ENCODE measurements around the gene WDSUB1. TPM values are rescaled to one million over a fixed set of nuclear protein-coding genes. Genes with fewer than 3 reads are reported as not detected.

WDSUB1 gene
- total and polyA plus RNA-seq, 4 donors = 2.0 to 6.1 (median 4.4) TPM

DNA sequence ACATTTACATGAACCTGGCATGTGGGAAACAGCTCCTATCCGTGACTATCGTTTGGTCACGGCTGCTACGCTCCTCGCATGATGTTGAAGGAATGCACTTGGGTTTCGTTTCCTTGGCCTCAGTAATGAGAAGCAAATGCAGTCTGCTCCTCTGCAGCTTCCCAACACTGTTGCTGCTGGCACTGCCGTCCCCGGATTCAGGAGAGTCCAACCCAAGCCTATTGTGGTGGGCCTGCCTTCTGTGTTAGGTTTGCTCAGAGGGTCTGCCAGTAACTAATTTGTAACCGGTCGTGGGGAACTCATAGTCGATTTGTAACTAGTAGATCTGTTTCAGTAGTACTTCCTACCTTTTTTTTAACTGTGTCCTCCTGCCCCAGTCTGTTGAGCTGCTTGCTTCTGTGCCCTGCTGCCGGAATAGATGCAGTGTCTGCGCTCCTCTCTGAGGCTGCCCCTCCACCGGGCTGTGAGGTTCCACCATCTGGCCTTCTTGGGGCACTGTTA, 58.4 kb downstream of the WDSUB1 start:
- Histone ChIP-seq H3K9ac (ENCODE audit: low read depth in 1 of 2, low read length in 2 of 2) (no peak overlapping the region), H3K27ac (ENCODE audit: low read depth in 1 of 2, low read length in 2 of 2) (no peak overlapping the region), H3K27me3 (ENCODE audit: control insufficient read depth in 4 of 4, insufficient read depth in 4 of 4, low read length in 3 of 4) (no peaks in the 10 kb centered on the region), H3K36me3 (ENCODE audit: control insufficient read depth in 4 of 4, insufficient read depth in 3 of 4, low read depth in 1 of 4, low read length in 3 of 4) (peaks cover 15 to 25% (median 23%) of the 10 kb centered on the region in 4 donors), H3K4me1 (ENCODE audit: control insufficient read depth in 4 of 4, insufficient read depth in 4 of 4, low read length in 3 of 4) (no peaks in the 10 kb centered on the region), H3K4me3 (ENCODE audit: low read depth in 1 of 3, low read length in 3 of 3) (no peak overlapping the region), H3K9me3 (ENCODE audit: control insufficient read depth in 4 of 4, low read length in 3 of 4) (no peaks in the 10 kb centered on the region)
- DNase-seq (ENCODE audit: low spot score) = no peak
- 94% methylated on average over 14 of the region's 14 CpGs for WGBS
- TF ChIP-seq RAD21 (IDR thresholded peaks at IDR 0.05) = no peak
- TF ChIP-seq GABPA (IDR thresholded peaks at IDR 0.05 in 1 of 2, conservative IDR thresholded peaks at IDR 0.05 in 1 of 2) = no peak
- TF ChIP-seq, protein P1, sequence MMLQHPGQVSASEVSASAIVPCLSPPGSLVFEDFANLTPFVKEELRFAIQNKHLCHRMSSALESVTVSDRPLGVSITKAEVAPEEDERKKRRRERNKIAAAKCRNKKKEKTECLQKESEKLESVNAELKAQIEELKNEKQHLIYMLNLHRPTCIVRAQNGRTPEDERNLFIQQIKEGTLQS (IDR thresholded peaks at IDR 0.05) = no peak
- no peak for TF ChIP-seq TAF1 (conservative IDR thresholded peaks at IDR 0.05)
- no peak for TF ChIP-seq FOXA2 (IDR thresholded peaks at IDR 0.05)
- TF ChIP-seq HNF4G (IDR thresholded peaks at IDR 0.05) = no peak
- TF ChIP-seq, protein P2, sequence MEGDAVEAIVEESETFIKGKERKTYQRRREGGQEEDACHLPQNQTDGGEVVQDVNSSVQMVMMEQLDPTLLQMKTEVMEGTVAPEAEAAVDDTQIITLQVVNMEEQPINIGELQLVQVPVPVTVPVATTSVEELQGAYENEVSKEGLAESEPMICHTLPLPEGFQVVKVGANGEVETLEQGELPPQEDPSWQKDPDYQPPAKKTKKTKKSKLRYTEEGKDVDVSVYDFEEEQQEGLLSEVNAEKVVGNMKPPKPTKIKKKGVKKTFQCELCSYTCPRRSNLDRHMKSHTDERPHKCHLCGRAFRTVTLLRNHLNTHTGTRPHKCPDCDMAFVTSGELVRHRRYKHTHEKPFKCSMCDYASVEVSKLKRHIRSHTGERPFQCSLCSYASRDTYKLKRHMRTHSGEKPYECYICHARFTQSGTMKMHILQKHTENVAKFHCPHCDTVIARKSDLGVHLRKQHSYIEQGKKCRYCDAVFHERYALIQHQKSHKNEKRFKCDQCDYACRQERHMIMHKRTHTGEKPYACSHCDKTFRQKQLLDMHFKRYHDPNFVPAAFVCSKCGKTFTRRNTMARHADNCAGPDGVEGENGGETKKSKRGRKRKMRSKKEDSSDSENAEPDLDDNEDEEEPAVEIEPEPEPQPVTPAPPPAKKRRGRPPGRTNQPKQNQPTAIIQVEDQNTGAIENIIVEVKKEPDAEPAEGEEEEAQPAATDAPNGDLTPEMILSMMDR (IDR thresholded peaks at IDR 0.05; ENCODE audit: low read depth, low read length, missing input control) = no peak
- TF ChIP-seq EGR1 (IDR thresholded peaks at IDR 0.05; ENCODE audit: low read depth in 2 of 2) = no peak
- TF ChIP-seq RXRA (IDR thresholded peaks at IDR 0.05) = no peak
- TF ChIP-seq, protein P3, sequence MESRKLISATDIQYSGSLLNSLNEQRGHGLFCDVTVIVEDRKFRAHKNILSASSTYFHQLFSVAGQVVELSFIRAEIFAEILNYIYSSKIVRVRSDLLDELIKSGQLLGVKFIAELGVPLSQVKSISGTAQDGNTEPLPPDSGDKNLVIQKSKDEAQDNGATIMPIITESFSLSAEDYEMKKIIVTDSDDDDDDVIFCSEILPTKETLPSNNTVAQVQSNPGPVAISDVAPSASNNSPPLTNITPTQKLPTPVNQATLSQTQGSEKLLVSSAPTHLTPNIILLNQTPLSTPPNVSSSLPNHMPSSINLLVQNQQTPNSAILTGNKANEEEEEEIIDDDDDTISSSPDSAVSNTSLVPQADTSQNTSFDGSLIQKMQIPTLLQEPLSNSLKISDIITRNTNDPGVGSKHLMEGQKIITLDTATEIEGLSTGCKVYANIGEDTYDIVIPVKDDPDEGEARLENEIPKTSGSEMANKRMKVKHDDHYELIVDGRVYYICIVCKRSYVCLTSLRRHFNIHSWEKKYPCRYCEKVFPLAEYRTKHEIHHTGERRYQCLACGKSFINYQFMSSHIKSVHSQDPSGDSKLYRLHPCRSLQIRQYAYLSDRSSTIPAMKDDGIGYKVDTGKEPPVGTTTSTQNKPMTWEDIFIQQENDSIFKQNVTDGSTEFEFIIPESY (IDR thresholded peaks at IDR 0.05) = no peak
- no peak for TF ChIP-seq HNF4A (conservative IDR thresholded peaks at IDR 0.05)
- no peak for TF ChIP-seq NR2F2 (IDR thresholded peaks at IDR 0.05)
- no peak for TF ChIP-seq FOXA1 (IDR thresholded peaks at IDR 0.05)

DNA sequence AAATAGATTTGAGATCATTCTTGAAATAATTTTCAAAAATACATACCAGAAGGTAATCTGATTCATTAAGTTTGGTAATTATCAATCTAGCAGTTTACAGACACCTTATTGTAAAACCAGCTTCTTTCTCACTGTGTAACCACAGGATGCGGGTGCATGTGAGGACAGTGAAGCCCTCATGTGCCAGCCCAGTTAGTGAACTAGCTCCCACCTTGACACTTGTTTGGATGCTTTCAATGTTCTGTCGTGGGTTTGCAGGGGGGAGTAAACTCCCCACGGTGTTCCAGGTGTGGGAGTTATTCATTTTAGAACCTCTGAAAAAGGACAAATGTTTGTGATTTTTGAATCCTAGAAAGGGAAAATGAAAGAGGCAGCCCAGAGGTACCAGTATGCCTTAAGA, 59.0 kb downstream of the WDSUB1 start:
- Histone ChIP-seq H3K4me1 (ENCODE audit: control insufficient read depth in 4 of 4, insufficient read depth in 4 of 4, low read length in 3 of 4) (no peaks in the 10 kb centered on the region), H3K27me3 (ENCODE audit: control insufficient read depth in 4 of 4, insufficient read depth in 4 of 4, low read length in 3 of 4) (no peaks in the 10 kb centered on the region), H3K36me3 (ENCODE audit: control insufficient read depth in 4 of 4, insufficient read depth in 3 of 4, low read depth in 1 of 4, low read length in 3 of 4) (peaks cover 15 to 26% (median 23%) of the 10 kb centered on the region in 4 donors), H3K27ac (ENCODE audit: low read depth in 1 of 2, low read length in 2 of 2) (no peak overlapping the region), H3K9me3 (ENCODE audit: control insufficient read depth in 4 of 4, low read length in 3 of 4) (no peaks in the 10 kb centered on the region), H3K9ac (ENCODE audit: low read depth in 1 of 2, low read length in 2 of 2) (no peak overlapping the region), H3K4me3 (ENCODE audit: low read depth in 1 of 3, low read length in 3 of 3) (no peak overlapping the region)
- TF ChIP-seq TAF1 (conservative IDR thresholded peaks at IDR 0.05) (no peak), EGR1 (IDR thresholded peaks at IDR 0.05; ENCODE audit: low read depth in 2 of 2) (no peak), SP1 (IDR thresholded peaks at IDR 0.05) (no peak), JUND (IDR thresholded peaks at IDR 0.05) (no peak)
- TF ChIP-seq, protein P4, sequence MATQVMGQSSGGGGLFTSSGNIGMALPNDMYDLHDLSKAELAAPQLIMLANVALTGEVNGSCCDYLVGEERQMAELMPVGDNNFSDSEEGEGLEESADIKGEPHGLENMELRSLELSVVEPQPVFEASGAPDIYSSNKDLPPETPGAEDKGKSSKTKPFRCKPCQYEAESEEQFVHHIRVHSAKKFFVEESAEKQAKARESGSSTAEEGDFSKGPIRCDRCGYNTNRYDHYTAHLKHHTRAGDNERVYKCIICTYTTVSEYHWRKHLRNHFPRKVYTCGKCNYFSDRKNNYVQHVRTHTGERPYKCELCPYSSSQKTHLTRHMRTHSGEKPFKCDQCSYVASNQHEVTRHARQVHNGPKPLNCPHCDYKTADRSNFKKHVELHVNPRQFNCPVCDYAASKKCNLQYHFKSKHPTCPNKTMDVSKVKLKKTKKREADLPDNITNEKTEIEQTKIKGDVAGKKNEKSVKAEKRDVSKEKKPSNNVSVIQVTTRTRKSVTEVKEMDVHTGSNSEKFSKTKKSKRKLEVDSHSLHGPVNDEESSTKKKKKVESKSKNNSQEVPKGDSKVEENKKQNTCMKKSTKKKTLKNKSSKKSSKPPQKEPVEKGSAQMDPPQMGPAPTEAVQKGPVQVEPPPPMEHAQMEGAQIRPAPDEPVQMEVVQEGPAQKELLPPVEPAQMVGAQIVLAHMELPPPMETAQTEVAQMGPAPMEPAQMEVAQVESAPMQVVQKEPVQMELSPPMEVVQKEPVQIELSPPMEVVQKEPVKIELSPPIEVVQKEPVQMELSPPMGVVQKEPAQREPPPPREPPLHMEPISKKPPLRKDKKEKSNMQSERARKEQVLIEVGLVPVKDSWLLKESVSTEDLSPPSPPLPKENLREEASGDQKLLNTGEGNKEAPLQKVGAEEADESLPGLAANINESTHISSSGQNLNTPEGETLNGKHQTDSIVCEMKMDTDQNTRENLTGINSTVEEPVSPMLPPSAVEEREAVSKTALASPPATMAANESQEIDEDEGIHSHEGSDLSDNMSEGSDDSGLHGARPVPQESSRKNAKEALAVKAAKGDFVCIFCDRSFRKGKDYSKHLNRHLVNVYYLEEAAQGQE (IDR thresholded peaks at IDR 0.05) = no peak
- WGBS = 60% methylated on average over 3 of the region's 3 CpGs
- DNase-seq (ENCODE audit: low spot score) = no peak
